ENCODE data around the gene MEIS3.
"Not testable (repeated sequence)": the region's sequence is repeated elsewhere in the genome, so short reads cannot be mapped to it uniquely, and the experiment has no call there.

MEIS3 gene

GRCh38 chr19:47384533-47384932 lies 34.8 kb downstream of the MEIS3 start:
- DNase-seq (ENCODE audit: low read depth), result not testable (repeated sequence)

DNA sequence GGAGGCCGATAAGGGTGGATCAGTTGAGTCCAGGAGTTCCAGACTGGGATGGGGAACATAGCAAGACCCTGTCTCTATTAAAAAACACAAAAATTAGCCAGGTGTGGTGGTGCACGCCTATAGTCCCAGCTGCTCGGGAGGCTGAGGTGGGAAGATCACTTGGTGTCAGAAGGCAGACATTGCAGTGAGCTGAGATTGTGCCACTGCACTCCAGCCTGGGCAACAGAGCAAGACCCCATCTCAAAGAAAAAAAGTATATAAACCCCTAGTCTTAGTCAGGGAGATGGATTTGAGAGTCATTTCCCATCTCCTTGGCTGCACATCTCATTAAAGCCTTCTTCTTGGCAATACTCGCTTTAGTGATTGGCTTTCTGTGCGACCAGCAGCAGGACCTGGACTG lies 35.4 kb downstream of the MEIS3 start:
- not testable (repeated sequence) for DNase-seq (ENCODE audit: low read depth)

DNA sequence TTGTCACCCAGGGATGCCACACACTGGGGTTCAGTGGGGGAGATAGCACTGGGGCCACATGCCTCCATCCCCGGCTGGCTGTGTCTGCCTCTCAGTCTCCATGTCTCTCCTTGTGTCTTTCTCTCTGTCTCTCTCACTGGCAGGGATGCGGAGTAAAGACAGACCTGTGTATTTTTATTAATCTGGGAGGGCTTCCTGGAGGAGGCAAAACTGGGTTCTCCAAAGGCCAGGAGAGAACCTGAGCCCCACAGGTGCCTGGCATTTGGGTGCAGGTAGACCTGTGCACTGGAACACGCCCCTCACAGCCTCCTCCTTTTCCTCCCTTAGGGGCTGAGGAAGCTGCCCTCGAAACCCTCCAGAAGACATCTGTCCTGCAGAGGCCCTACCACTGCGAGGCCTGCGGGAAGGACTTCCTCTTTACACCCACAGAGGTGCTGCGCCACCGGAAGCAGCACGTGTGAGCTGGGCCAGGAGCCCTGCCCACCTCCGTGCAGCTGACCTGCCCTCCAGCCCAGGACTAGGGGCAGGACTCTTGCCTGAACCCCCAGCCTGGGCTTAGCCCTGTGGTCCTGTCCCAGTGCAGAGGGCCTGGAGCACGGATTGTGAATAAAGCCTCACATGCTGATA lies 37.6 kb downstream of the MEIS3 start:
- peak; percentile 2 for DNase-seq (ENCODE audit: low read depth)

DNA sequence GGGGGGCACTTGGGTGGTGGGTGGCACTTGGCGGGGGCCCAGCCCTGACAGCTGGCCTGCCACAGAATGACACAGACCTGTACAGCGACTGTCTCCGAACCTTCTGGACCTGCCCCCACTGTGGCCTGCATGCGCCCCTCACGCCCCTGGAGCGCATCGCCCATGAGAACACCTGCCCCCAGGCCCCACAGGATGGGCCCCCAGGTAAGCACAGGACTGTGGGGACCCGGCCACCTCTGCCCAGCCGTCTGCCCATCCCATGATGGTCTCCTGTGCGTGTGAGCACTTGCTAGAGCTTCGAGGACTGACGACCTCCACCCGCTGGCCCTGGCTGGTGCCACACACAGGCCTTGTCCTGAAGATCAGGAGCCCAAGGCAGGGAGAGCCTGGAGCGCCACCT lies 38.2 kb downstream of the MEIS3 start:
- no peak for DNase-seq (ENCODE audit: low read depth)

DNA sequence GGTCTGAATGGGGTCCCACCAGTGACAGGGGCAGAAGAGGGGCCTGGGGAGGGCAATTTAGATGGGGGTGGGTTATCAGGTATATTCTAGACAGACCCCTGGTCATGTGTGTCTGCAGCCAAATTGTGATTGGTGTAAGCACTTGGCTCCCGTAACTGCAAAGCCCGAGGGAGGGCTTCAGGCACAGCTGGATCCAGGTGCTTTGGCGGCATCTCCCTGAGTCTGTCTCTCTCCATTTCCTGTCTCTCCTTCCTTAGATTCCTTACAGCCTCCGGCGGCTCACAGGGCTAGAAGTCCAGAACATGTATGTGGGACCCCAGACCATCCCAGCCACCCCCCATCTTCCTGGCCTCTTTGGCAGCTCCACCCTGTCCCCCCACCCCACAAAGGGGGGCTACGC lies 38.8 kb downstream of the MEIS3 start:
- no peak for DNase-seq (ENCODE audit: low read depth)

- no peak for DNase-seq (ENCODE audit: low read depth)
Measured at GRCh38 chr19:47379381-47379938, 39.9 kb downstream of the MEIS3 start.

DNA sequence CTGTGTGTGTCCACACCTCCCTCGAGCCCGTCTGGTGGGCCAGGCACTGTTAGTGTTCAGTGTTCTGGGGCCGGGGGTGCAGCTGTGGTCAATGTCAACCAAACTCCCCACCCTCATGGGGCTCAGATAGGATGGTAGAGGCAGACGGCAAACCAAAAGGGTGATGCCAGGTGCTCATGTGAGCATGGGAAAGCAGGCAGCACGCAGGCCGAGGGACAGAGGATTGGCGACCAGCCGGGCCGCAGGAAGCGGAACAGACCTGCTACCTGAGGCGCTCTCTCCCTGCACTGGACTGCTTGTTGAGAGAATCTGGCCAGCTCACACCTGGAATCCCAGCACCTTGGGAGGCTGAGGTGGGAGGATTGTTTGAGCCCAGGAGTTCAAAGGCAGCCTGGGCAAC lies 41.1 kb downstream of the MEIS3 start:
- DNase-seq (ENCODE audit: low read depth), result no peak

GRCh38 chr19:47377801-47378200 lies 41.5 kb downstream of the MEIS3 start:
- no peak for DNase-seq (ENCODE audit: low read depth)

DNA sequence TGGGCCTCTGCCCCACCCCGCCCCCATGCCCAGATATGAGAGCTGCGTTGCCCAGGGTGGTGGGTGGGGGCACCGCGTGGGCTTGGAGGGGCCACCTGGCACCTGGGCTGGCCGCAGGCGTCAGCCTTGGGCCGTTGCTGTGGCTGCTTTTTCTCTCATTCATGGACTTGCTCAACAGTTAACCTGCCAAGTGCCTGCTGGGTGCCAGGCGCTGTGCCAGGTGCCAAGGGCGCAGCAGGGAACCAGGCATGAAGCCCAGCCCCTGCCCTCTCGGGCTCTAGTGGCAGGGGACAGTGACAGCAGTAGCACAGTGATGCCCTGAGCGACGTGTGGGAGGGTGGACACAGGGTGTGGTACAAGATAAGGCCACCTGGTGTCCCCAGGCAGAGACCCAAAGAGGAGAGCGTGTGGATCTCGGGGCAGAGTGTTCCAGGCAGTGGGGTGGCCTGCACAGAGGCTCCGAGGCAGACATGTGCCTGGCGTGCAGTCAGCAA lies 42.1 kb downstream of the MEIS3 start:
- no peak for DNase-seq (ENCODE audit: low read depth)

DNA sequence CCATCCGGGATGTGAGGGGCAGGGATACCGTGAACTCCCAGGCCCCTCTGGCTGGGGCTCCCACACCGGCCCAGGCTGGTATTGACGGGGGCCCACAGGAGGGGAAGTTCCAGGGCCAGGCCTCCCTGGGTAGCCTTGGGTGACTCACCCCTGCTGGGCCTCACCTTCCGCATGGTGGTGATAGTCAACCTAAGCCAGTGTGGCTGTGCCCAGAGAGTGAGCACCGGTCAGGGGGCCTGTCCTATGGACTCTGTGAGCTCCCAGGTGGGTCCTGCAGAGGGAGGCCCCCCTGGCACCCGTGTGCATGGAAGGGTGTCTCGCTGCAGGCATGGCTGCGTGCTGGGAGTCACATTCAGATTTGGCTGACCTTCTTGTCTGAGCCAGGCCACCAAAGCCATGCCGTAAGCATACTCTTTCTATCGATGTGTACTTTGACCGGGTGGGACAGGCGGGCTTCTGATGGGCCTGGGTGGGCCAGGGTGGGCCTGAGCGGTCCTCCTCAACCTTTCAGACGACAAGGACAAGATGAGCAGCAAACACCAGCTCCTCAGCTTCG lies 42.7 kb downstream of the MEIS3 start:
- no peak for DNase-seq (ENCODE audit: low read depth)

DNA sequence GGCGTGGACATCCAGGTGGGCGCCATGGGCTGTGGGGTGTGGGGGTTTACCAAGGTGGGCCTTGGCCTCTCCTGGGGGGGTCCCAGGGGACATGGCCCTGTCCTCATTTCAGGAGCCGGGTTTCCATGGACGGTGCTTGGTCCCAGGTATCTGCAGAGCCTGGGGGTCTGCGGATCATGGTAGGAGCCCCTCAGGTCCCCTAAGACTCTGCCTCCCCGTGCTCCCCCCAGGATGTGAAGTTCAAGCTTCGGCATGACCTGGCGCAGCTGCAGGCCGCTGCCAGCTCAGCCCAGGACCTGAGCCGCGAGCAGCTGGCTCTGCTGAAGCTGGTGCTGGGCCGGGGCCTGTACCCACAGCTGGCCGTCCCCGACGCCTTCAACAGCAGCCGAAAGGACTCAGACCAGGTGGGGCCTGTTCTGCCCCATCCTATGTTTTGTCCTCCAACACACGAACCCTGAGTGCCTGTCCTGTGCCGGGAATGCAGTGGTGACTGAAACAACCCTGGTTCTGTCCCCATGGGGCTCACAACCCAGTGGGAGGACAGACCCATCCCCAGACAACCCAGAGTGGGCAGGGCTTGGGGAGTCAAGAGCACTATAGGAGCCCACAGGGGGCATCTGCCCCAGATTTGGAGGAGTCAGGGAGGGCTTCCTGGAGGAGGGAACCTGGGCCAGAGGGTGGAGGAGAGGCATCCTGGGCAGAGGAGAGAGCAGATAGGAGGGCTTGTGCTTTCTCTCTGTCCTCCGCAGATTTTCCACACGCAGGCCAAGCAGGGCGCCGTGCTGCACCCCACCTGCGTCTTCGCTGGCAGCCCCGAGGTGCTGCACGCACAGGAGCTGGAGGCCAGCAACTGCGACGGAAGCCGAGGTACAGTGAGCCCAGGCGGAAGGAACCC lies 43.4 kb downstream of the MEIS3 start:
- DNase-seq (ENCODE audit: low read depth), result no peak

DNA sequence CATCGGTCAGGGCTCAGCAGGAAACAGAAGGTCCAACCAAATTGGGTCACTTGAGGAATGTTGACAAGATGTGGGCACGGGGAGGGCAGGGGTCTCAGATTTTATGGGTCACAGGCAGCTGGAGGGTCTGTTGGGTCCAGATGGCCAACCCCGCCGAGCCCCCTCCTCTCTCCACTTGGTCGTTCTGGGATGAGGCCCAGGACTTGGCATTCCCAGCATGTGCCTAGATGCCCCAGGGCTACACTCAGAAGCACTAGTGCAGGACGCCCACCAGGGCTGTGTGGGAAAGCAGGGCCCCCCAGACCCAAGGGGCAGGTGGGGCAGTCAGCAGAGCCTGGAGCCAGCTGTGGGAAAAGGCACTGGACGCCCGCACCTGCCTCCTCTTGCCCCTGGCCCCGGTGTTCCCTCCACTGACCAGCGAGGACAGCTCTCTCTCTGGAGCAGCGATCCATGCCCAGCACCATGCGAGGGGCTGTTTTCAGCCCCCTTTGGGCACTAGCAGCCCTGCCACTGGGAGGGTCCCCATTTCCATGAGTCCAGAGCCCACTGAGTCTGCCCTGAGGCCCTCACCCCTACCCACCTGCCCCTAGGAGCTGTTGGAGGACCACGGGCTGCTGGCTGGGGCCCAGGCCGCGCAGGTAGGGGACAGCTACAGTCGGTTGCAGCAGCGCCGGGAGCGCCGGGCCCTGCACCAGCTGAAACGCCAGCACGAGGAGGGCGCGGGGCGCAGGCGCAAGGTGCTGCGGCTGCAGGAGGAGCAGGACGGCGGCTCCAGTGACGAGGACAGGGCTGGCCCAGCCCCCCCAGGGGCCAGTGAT lies 44.2 kb downstream of the MEIS3 start:
- DNase-seq (ENCODE audit: low read depth), result no peak

GRCh38 chr19:47373246-47374240 lies 45.8 kb downstream of the MEIS3 start:
- no peak for DNase-seq (ENCODE audit: low read depth)

- no peak for DNase-seq (ENCODE audit: low read depth)
Measured at GRCh38 chr19:47372603-47373002, 46.7 kb downstream of the MEIS3 start.

GRCh38 chr19:47371261-47371660 lies 48.1 kb downstream of the MEIS3 start:
- DNase-seq (ENCODE audit: low read depth), result no peak

GRCh38 chr19:47370045-47370611 lies 49.2 kb downstream of the MEIS3 start:
- no peak for DNase-seq (ENCODE audit: low read depth)

DNA sequence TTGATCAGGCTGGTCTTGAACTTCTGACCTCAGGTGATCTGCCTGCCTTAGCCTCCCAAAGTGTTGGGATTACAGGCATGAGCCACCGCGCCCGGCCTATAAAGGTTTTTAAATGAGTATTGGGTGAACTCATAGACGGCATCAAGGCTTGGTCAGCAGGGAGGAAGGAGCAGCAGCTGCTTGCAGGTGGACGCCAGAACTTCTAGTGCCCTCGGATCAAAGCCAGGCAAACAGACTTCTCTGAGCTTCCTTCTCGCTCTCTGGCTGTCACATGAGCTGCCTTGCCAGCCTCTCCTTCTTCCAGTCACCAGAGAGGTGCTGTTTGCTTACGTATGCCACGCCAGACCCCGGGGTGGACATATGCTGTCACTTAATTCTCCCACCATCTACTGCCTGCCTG lies 53.9 kb downstream of the MEIS3 start:
- not testable (repeated sequence) for DNase-seq (ENCODE audit: low read depth)

DNA sequence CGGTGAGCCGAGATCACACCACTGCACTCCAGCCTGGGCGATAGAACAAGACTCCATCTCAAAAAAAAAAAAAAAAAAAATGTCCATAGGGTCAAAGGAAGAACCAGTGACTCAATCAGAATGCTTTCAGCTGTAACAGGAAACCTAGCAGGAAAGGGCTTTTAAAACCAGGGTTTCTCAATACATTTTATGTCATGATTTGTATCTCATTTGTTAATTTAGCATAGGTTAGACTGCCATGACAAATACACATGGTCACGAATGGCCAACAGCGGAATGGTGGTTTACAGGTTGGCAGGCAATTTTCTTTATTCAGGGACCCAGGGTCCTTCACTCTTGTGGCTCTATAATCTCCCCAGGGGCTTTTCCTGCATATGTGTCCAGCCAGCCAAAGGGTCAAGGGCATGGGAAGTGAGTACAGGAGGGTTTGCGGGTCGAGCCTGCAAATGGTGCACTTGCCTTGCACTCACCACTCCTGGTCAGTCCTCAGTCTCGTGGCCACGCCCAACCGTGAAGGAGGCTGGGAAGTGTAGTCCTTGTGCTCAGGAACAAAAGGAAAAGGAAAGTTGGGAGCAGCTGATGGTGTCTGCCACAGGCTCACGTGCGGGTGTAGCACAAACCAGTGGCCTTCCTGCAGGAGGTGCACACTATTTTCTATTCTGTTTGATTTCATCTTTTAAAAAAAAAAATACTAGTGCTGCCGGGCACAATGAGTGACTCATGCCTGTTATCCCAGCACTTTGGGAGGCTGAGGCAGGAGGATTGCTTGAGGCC lies 55.4 kb downstream of the MEIS3 start:
- no peak for DNase-seq (ENCODE audit: low read depth)

- DNase-seq (ENCODE audit: low read depth), result no peak
Measured at GRCh38 chr19:47362321-47362720, 57.0 kb downstream of the MEIS3 start.

All from stimulated activated CD8-positive, alpha-beta memory T cell treated with anti-CD3 and anti-CD28 coated beads, Interleukin-12 subunit alpha, Interleukin-12 subunit beta, amount 100 ng/mL, for 1 hour (primary cell).